HEK293 (cell line): Measurements from ENCODE around the gene MAPK12.
A peak's percentile ranks its signal among the peaks of the same experiment; 100 is the strongest.

Experiments used
- CTCF ChIA-PET: fragments of 350-600 bp; formaldehyde crosslinking; extraction: SDS; loops from one replicate; lab custom pipeline; 2021; ENCODE audit warnings: antibody characterized with exemption; lab: Yijun Ruan, JAX
- POLR2A ChIA-PET: fragments of 300-600 bp; formaldehyde crosslinking; extraction: SDS; loops from one replicate; lab custom pipeline; 2020; ENCODE audit warnings: antibody characterized with exemption, inconsistent platforms; lab: Yijun Ruan, JAX
- H3K27ac ChIP-seq: fragments of 200-500 bp; sonication (Bioruptor generic); 2 replicates; pipeline ENCODE4 v1.5.1; 2014; ENCODE audit warnings: low read depth, low read length, control low read depth, inconsistent platforms; ENCODE audit errors: extremely low read depth
- H3K36me3 ChIP-seq, 2 experiments: fragments of 200-500 bp in 1 of 2; sonication (Bioruptor generic) in 1 of 2; 1 replicate in 1 of 2; 2 replicates in 1 of 2; pipeline ENCODE4 v1.5.1; 2014 to 2017; ENCODE audit warnings: inconsistent platforms in 2 of 2, low read length in 2 of 2; ENCODE audit not compliant: control insufficient read depth in 2 of 2, insufficient read depth in 1 of 2
- H3K4me1 ChIP-seq: fragments of 200-500 bp; sonication (Bioruptor generic); 2 replicates; pipeline ENCODE4 v1.5.1; 2014; ENCODE audit warnings: mild to moderate bottlenecking, low read length, inconsistent platforms; ENCODE audit not compliant: control insufficient read depth, insufficient read depth
- H3K4me3 ChIP-seq: 2 replicates; pipeline ENCODE4 v1.5.1; 2011; ENCODE audit warnings: low read depth, mild to moderate bottlenecking, control low read depth, low read length, moderate library complexity
- H3K9me3 ChIP-seq: fragments of 200-500 bp; sonication (Bioruptor generic); 2 replicates; pipeline ENCODE4 v1.5.1; 2014; ENCODE audit warnings: low read depth, low read length, inconsistent platforms; ENCODE audit not compliant: control insufficient read depth, insufficient read depth
- ATF2 ChIP-seq: fragments of 450-650 bp; formaldehyde crosslinking; IDR thresholded peaks from 2 replicates; pipeline ENCODE4 v1.5.1; 2016; ENCODE audit warnings: missing biosample characterization, missing genetic modification characterization, low read depth
- CTCF ChIP-seq: fragments of 450-650 bp; formaldehyde crosslinking; IDR thresholded peaks from 2 replicates; pipeline ENCODE4 v1.5.1; 2016; ENCODE audit warnings: missing biosample characterization, missing genetic modification characterization
- KLF1 ChIP-seq: fragments of 450-650 bp; formaldehyde crosslinking; IDR thresholded peaks from 2 replicates; pipeline ENCODE4 v1.5.1; 2016; ENCODE audit warnings: missing biosample characterization, missing genetic modification characterization
- KLF10 ChIP-seq: fragments of 450-650 bp; IDR thresholded peaks from 2 replicates; pipeline ENCODE4 v1.5.1; 2018; ENCODE audit warnings: missing biosample characterization, mild to moderate bottlenecking, missing genetic modification characterization
- KLF17 ChIP-seq: fragments of 450-650 bp; formaldehyde crosslinking; IDR thresholded peaks from 2 replicates; pipeline ENCODE4 v1.5.1; 2016; ENCODE audit warnings: missing biosample characterization, missing genetic modification characterization
- RBAK ChIP-seq: fragments of 450-650 bp; formaldehyde crosslinking; IDR thresholded peaks from 2 replicates; pipeline ENCODE4 v1.5.1; 2016; ENCODE audit warnings: missing biosample characterization, missing genetic modification characterization
- SP3 ChIP-seq: fragments of 450-650 bp; formaldehyde crosslinking; IDR thresholded peaks from 2 replicates; pipeline ENCODE4 v1.5.1; 2016; ENCODE audit warnings: missing biosample characterization, missing genetic modification characterization
- TCF7L2 ChIP-seq: IDR thresholded peaks from 2 replicates; pipeline ENCODE4 v1.6.1; 2011; ENCODE audit warnings: low read depth, mild to moderate bottlenecking, inconsistent platforms, low read length, moderate library complexity, borderline replicate concordance
- ZBTB11 ChIP-seq: fragments of 450-650 bp; formaldehyde crosslinking; conservative IDR thresholded peaks from 2 replicates; pipeline ENCODE4 v1.5.1; 2016; ENCODE audit warnings: low read depth, missing biosample characterization, missing genetic modification characterization
- ZBTB44 ChIP-seq: fragments of 450-650 bp; IDR thresholded peaks from 2 replicates; pipeline ENCODE4 v1.5.1; 2018; ENCODE audit warnings: missing biosample characterization, mild to moderate bottlenecking, missing genetic modification characterization
- ZBTB6 ChIP-seq: fragments of 450-650 bp; formaldehyde crosslinking; IDR thresholded peaks from 2 replicates; pipeline ENCODE4 v1.5.1; 2017; ENCODE audit warnings: missing biosample characterization, missing genetic modification characterization
- ZBTB7A ChIP-seq: fragments of 450-650 bp; formaldehyde crosslinking; IDR thresholded peaks from 2 replicates; pipeline ENCODE4 v1.5.1; 2016; ENCODE audit warnings: low read depth, missing biosample characterization, missing genetic modification characterization
- ZFP3 ChIP-seq: fragments of 450-650 bp; formaldehyde crosslinking; IDR thresholded peaks from 2 replicates; pipeline ENCODE4 v1.5.1; 2016; ENCODE audit warnings: low read depth, missing biosample characterization, missing genetic modification characterization
- ZNF184 ChIP-seq: fragments of 450-650 bp; IDR thresholded peaks from 2 replicates; pipeline ENCODE4 v1.5.1; 2018; ENCODE audit warnings: missing biosample characterization, mild to moderate bottlenecking, missing genetic modification characterization
- ZNF202 ChIP-seq: fragments of 450-650 bp; formaldehyde crosslinking; IDR thresholded peaks from 2 replicates; pipeline ENCODE4 v1.5.1; 2016; ENCODE audit warnings: missing biosample characterization, missing genetic modification characterization, borderline replicate concordance
- ZNF223 ChIP-seq: fragments of 450-650 bp; formaldehyde crosslinking; IDR thresholded peaks from 2 replicates; pipeline ENCODE4 v1.5.1; 2016; ENCODE audit warnings: missing biosample characterization, missing genetic modification characterization
- ZNF311 ChIP-seq: fragments of 450-650 bp; formaldehyde crosslinking; IDR thresholded peaks from 2 replicates; pipeline ENCODE4 v1.5.1; 2017; ENCODE audit warnings: missing biosample characterization, missing genetic modification characterization, borderline replicate concordance
- ZNF549 ChIP-seq: fragments of 450-650 bp; IDR thresholded peaks from 2 replicates; pipeline ENCODE4 v1.5.1; 2018; ENCODE audit warnings: missing biosample characterization, missing genetic modification characterization, mild to moderate bottlenecking, inconsistent platforms, moderate library complexity
- ZNF555 ChIP-seq: fragments of 450-650 bp; formaldehyde crosslinking; conservative IDR thresholded peaks from 2 replicates; pipeline ENCODE4 v1.5.1; 2017; ENCODE audit warnings: missing biosample characterization, mild to moderate bottlenecking, missing genetic modification characterization, inconsistent platforms
- ZNF596 ChIP-seq: fragments of 450-650 bp; IDR thresholded peaks from 2 replicates; pipeline ENCODE4 v1.5.0; 2018; ENCODE audit warnings: missing biosample characterization, mild to moderate bottlenecking, missing genetic modification characterization, moderate library complexity

MAPK12 gene

GRCh38 chr22:50251477-50252081, 9.9 kb downstream of the MAPK12 start:
- ChIA-PET CTCF (interaction anchor here (0.6 to 2.6 kb wide), 15 partner anchors 9 to 322 kb away, joined by 3 to 24 read pairs (median 6); partner anchors contain the start of gene MAPK12), POLR2A (interaction anchor here (0.5 to 2.2 kb wide), 14 partner anchors 9 to 289 kb away, joined by 4 to 20 read pairs (median 6); partner anchors contain the start of genes LMF2, MAPK12, NCAPH2 and PLXNB2)
- Histone ChIP-seq H3K9me3 (no peaks in the 10 kb centered on the region), H3K4me3 (peak overlapping the region; percentile 55), H3K4me1 (peaks cover 9% of the 10 kb centered on the region), H3K27ac (no peak overlapping the region), H3K36me3 (peaks cover 8 to 80% of the 10 kb centered on the region in 2 experiments; a peak in 2 of 3 replicates)
- 0 out of 2 replicates have a peak, but pooled peaks have one; percentile 18 for TF ChIP-seq SP3 (tag by site-specific recombination)
- TF ChIP-seq ZBTB6 (tag by site-specific recombination) = 0 out of 2 replicates have a peak, but pooled peaks have one; percentile 42
- TF ChIP-seq TCF7L2 = no peak
- 0 out of 2 replicates have a peak, but pooled peaks have one; percentile 60 for TF ChIP-seq ZBTB7A (tag by site-specific recombination)
- TF ChIP-seq KLF1 (tag by site-specific recombination) = peak; percentile 44; the same call in 1 of the 2 replicates

GRCh38 chr22:50250555-50251476, 10.7 kb downstream of the MAPK12 start, which contains the start of gene HDAC10:
Gene HDAC10, minus strand, starts transcription at chr22:50251265. Its CDS starts 233 bp downstream, at chr22:50251032.
- H3K4me3 ChIP-seq = peak within 1 kb of the TSS; percentile 55
- H3K27ac ChIP-seq = peak within 1 kb of the TSS; percentile 86
- H3K36me3 ChIP-seq = peaks cover 8 to 80% of the 10 kb centered on the region in 2 experiments; a peak in 2 of 3 replicates
- POLR2A ChIA-PET = interaction anchor here (0.5 to 2.2 kb wide), 19 partner anchors 10 to 388 kb away, joined by 3 to 20 read pairs (median 5); partner anchors contain the start of genes LMF2, MAPK12, NCAPH2 and PLXNB2
- H3K9me3 ChIP-seq = no peaks in the 10 kb centered on the region
- peaks cover 12% of the 10 kb centered on the region for H3K4me1 ChIP-seq
- CTCF ChIA-PET = interaction anchor here (0.6 to 2.6 kb wide), 17 partner anchors 8 to 401 kb away, joined by 3 to 24 read pairs (median 5); partner anchors contain the start of gene MAPK12
- TF ChIP-seq ZNF549 (tag by site-specific recombination) (no peak), ZNF202 (tag by site-specific recombination) (no peak), ZNF596 (tag by site-specific recombination) (no peak), ZNF311 (no peak), CTCF (no peak), KLF17 (no peak), ZNF184 (no peak), KLF10 (tag by site-specific recombination) (0 out of 2 replicates have a peak, but pooled peaks have one; percentile 50), ATF2 (no peak), ZBTB11 (tag by site-specific recombination) (peak; percentile 50; the same call in 1 of the 2 replicates), ZBTB44 (tag by site-specific recombination) (no peak), ZFP3 (tag by site-specific recombination) (no peak), ZNF555 (tag by site-specific recombination) (no peak), ZNF223 (tag by site-specific recombination) (no peak), RBAK (no peak)
